B cell (primary cell): Measurements from ENCODE around the gene MRNIP. TPM values are rescaled to one million over a fixed set of nuclear protein-coding genes. Genes with fewer than 3 reads are reported as not detected.
A peak's percentile ranks its signal among the peaks of the same experiment; 100 is the strongest.

Source experiments
- ATAC-seq: fragments of 200-7000 bp; cut with Tn5 transposase; one replicate; pipeline ENCODE4 v1.10.0; 2021; ENCODE audit warnings: low read depth, mild to moderate bottlenecking, moderate number of reproducible peaks, moderate library complexity
- CTCF ChIA-PET: fragments of 350-600 bp; sonication (Branson Sonifier 250); formaldehyde crosslinking; loops from one replicate; lab custom pipeline; 2021; ENCODE audit warnings: antibody characterized with exemption, inconsistent platforms; lab: Charles Lee
- POLR2A ChIA-PET: fragments of 350-600 bp; sonication (Branson Sonifier 250); formaldehyde crosslinking; loops from one replicate; lab custom pipeline; 2021; ENCODE audit warnings: antibody characterized with exemption; lab: Charles Lee
- DNase-seq: peaks from one replicate; pipeline ENCODE4 v3.0.0; 2013
- H2AFZ ChIP-seq: 2 replicates; pipeline ENCODE4 v1.6.1; 2012; ENCODE audit warnings: mild to moderate bottlenecking, low read depth, low read length; ENCODE audit not compliant: insufficient read depth, poor library complexity, severe bottlenecking
- H3K27ac ChIP-seq, 2 donors: 1 replicate in 1 of 2; 2 replicates in 1 of 2; pipeline ENCODE4 v1.5.1; 2012 to 2013; ENCODE audit warnings: low read length in 2 of 2, mild to moderate bottlenecking in 2 of 2, moderate library complexity in 1 of 2
- H3K27me3 ChIP-seq, 4 experiments: fragments of 200-600 bp in 1 of 4; sonication (generic) in 1 of 4; replicated peaks in 1 of 4; 1 replicate in 2 of 4; 2 replicates in 2 of 4; pipeline versions ENCODE4 v1.6.1 to v1.7.0; 2013 to 2016; ENCODE audit warnings: low read length in 3 of 4, mild to moderate bottlenecking in 2 of 4, mixed read lengths in 1 of 4, moderate library complexity in 1 of 4; ENCODE audit not compliant: insufficient read depth in 4 of 4, control insufficient read depth in 3 of 4; ENCODE audit errors: control extremely low read depth in 1 of 4
- H3K36me3 ChIP-seq, 2 experiments: replicated peaks in 1 of 2; 1 replicate in 1 of 2; 2 replicates in 1 of 2; pipeline versions ENCODE4 v1.6.1 to v1.7.1; 2013; ENCODE audit warnings: low read length in 1 of 2; ENCODE audit not compliant: insufficient read depth in 2 of 2, control insufficient read depth in 1 of 2; ENCODE audit errors: control extremely low read depth in 1 of 2, extremely low read depth in 1 of 2
- H3K4me1 ChIP-seq, 2 donors: fragments of 200-600 bp in 1 of 2; sonication (generic) in 1 of 2; 1 replicate in 1 of 2; 2 replicates in 1 of 2; pipeline versions ENCODE4 v1.5.1 to v1.6.1; 2013 to 2017; ENCODE audit warnings: low read length in 2 of 2; ENCODE audit not compliant: control insufficient read depth in 2 of 2, insufficient read depth in 2 of 2
- H3K4me2 ChIP-seq: replicated peaks from 2 replicates; pipeline ENCODE3; 2012; ENCODE audit warnings: mild to moderate bottlenecking, low read depth, low read length; ENCODE audit not compliant: poor library complexity, severe bottlenecking
- H3K4me3 ChIP-seq, 5 experiments: fragments of 200-600 bp in 1 of 5; sonication (generic) in 1 of 5; 1 replicate in 3 of 5; 2 replicates in 2 of 5; pipeline versions ENCODE4 v1.5.1 to v1.7.0; 2011 to 2016; ENCODE audit warnings: low read length in 4 of 5, mild to moderate bottlenecking in 4 of 5, low read depth in 2 of 5, control low read depth in 1 of 5, moderate library complexity in 1 of 5; ENCODE audit not compliant: insufficient read depth in 1 of 5; ENCODE audit errors: control extremely low read depth in 1 of 5, extremely low read depth in 1 of 5
- H3K79me2 ChIP-seq: fragments of 200-600 bp; sonication (generic); one replicate; pipeline ENCODE4 v1.6.0; 2016; ENCODE audit warnings: low read length; ENCODE audit not compliant: control insufficient read depth, insufficient read depth
- H3K9ac ChIP-seq: fragments of 200-600 bp; sonication (generic); 2 replicates; pipeline ENCODE4 v1.6.1; 2017; ENCODE audit warnings: mild to moderate bottlenecking, low read length, moderate library complexity
- H3K9me3 ChIP-seq, 3 donors: one replicate each; pipeline versions ENCODE4 v1.6.1 to v1.7.1; 2013; ENCODE audit warnings: low read length in 2 of 3; ENCODE audit not compliant: control insufficient read depth in 2 of 3, insufficient read depth in 1 of 3; ENCODE audit errors: control extremely low read depth in 1 of 3
- H4K20me1 ChIP-seq: 2 replicates; pipeline ENCODE4 v1.6.0; 2012; ENCODE audit warnings: mild to moderate bottlenecking, low read length; ENCODE audit not compliant: insufficient read depth, control insufficient read depth, poor library complexity, severe bottlenecking
- H3K27ac Mint-ChIP-seq: one replicate; pipeline ENCODE4 v1.8.0; 2021; ENCODE audit warnings: mixed read lengths
- H3K27me3 Mint-ChIP-seq: one replicate; pipeline ENCODE4 v1.8.0; 2021; ENCODE audit warnings: mixed read lengths
- H3K4me1 Mint-ChIP-seq: one replicate; pipeline ENCODE4 v1.8.0; 2021; ENCODE audit warnings: mixed read lengths
- H3K4me3 Mint-ChIP-seq: one replicate; pipeline ENCODE4 v1.8.0; 2021; ENCODE audit warnings: mixed read lengths
- H3K9me3 Mint-ChIP-seq: one replicate; pipeline ENCODE4 v1.8.0; 2022; ENCODE audit warnings: mixed read lengths; ENCODE audit not compliant: insufficient read depth
- CTCF ChIP-seq: fragments of 200-600 bp; IDR thresholded peaks from one replicate; pipeline ENCODE4 v1.8.0; 2022; ENCODE audit warnings: antibody characterized with exemption, mild to moderate bottlenecking
- EZH2 ChIP-seq: IDR thresholded peaks from 2 replicates; pipeline ENCODE4 v1.6.1; 2012; ENCODE audit warnings: borderline replicate concordance, low read depth, mild to moderate bottlenecking, moderate library complexity, low read length; ENCODE audit not compliant: insufficient read depth, poor library complexity, severe bottlenecking
- WGBS: methylation state at CpG from one replicate; pipeline ENCODE4 v1.1.5; 2013; ENCODE audit warnings: missing lambda C conversion rate; ENCODE audit not compliant: insufficient coverage; 5-methylcytosine and 5-hydroxymethylcytosine counted together
- intact Hi-C: fragments of 100-400 bp; cut with micrococcal nuclease; formaldehyde crosslinking; loops from one replicate; pipeline ENCODE4 v1.10.0; 2022
- polyA plus RNA-seq: library from polyadenylated mRNA; depleted of rRNA; stranded (reverse); fragments of >200 nt; gene quantifications from 2 replicates; pipeline ENCODE4 v1.2.3, GENCODE V29; 2012
- total RNA-seq, 2 donors: library from RNA; stranded (reverse); fragments of 120-200 nt in 1 of 2; gene quantifications; 1 replicate in 1 of 2; 2 replicates in 1 of 2; pipeline versions ENCODE4 v1.2.3 to v1.2.4, GENCODE V29; 2013 to 2022

MRNIP gene
- total and polyA plus RNA-seq, 2 donors (not counting 1 experiment from before 2014, with no cell fraction given): 152 to 178 TPM

DNA sequence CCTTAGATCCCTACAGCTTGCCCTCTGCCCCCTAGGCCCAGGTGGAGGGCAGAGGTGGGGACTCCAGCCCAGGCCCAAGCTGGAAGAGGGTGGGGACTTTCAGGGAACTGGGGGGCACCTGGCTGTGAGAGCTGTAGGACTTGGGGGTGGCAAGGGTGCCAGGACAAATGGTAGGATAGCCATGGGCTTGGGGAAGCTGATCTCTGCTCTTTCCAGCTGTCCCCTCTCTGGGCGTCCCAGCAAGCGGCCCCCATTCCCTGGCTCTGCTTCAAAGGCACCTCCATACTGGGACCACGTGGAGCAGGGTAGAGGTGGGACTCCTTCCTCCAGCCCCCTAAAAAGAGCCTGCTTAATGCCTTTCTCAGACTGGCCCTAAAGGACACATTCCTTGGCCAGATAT is 64.4 kb downstream of the MRNIP start:
- CTCF ChIA-PET: interaction anchor here (1.4 to 2.4 kb wide), 2 partner anchors 8 to 31 kb away, joined by 4 to 11 read pairs; no protein-coding TSS in a partner anchor
- H3K27me3 ChIP-seq: no peaks in the 10 kb centered on the region
- intact Hi-C loops: no loop called here
- H3K27ac Mint-ChIP-seq: peak overlapping the region; percentile 77
- POLR2A ChIA-PET: interaction anchor here (0.5 to 1.1 kb wide), 6 partner anchors 11 to 1468 kb away, joined by 3 to 7 read pairs (median 3); partner anchors contain the start of gene MAML1
- 60% methylated on average over 1 of the region's 3 CpGs for WGBS
- ATAC-seq: no peak
- H3K4me2 ChIP-seq: peak overlapping the region; percentile 90
- TF ChIP-seq EZH2 (no peak), CTCF (no peak)
- H3K4me3 ChIP-seq: no peak overlapping the region
- no peak for DNase-seq
- H3K4me1 Mint-ChIP-seq: peaks cover 29% of the 10 kb centered on the region
- no peaks in the 10 kb centered on the region for H3K79me2 ChIP-seq
- no peak overlapping the region for H3K9ac ChIP-seq
- no peak overlapping the region for H3K27ac ChIP-seq
- H3K4me3 Mint-ChIP-seq: peak overlapping the region; percentile 75
- peak overlapping the region; percentile 31 for H2AFZ ChIP-seq
- peaks cover 0 to 13% of the 10 kb centered on the region in 2 experiments for H3K36me3 ChIP-seq
- H3K9me3 Mint-ChIP-seq: no peaks in the 10 kb centered on the region
- no peaks in the 10 kb centered on the region for H3K9me3 ChIP-seq
- H3K27me3 Mint-ChIP-seq: no peaks in the 10 kb centered on the region
- H3K4me1 ChIP-seq: peaks cover 28 to 32% of the 10 kb centered on the region in 2 donors
- H4K20me1 ChIP-seq: peaks cover 5% of the 10 kb centered on the region

DNA sequence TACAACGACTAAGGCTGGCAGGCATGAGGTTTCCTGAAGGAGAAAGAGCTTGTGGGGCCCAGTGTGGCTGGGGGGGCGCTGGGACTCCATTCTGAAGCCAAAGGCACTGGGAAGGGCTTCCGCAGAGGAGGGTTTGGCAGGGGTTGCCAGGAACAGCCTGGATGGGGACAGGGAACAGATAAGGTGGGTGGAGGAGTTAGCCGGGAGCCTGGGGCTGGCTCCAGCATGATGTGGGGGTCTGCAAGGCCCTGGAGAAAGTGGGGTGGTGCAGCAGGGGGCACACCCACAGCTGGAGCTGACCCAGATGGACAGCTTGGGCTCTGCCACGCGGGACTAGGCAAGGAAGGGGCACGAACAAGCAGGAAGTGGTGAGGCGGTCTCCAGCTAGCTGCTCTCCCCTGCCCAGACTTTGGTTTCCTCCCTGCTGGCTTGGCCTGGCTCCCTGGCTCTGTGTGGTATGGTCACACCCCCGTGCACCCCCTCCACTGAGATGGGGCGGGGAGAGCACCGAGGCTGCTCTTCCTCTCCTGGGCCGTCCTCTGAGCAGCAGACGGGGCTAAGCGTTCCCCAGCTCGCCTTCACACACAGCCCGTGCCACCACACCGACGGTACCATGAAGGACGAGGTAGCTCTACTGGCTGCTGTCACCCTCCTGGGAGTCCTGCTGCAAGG is 65.0 kb downstream of the MRNIP start, which contains the start of gene LTC4S:
LTC4S (plus strand) TSS at position 519 of the 672 bp plus-strand sequence; CDS start at position 614, 95 bp downstream.
- 14% methylated on average over 14 of the region's 19 CpGs for WGBS
- H3K9ac ChIP-seq: no peak within 1 kb of the TSS
- ATAC-seq (peak; percentile 34), DNase-seq (peak; percentile 66)
- intact Hi-C loops: no loop called here
- H2AFZ ChIP-seq: peak within 1 kb of the TSS; percentile 31
- H3K27ac ChIP-seq: no peak within 1 kb of the TSS
- no peak within 1 kb of the TSS for H3K4me3 ChIP-seq
- H3K79me2 ChIP-seq: no peaks in the 10 kb centered on the region
- no peaks in the 10 kb centered on the region for H3K27me3 Mint-ChIP-seq
- H3K9me3 ChIP-seq: no peaks in the 10 kb centered on the region
- POLR2A ChIA-PET: interaction anchor here (0.5 to 1.1 kb wide), 7 partner anchors 12 to 1468 kb away, joined by 3 to 7 read pairs (median 3); partner anchors contain the start of gene MAML1
- peaks cover 5% of the 10 kb centered on the region for H4K20me1 ChIP-seq
- H3K4me1 ChIP-seq: peaks cover 28 to 32% of the 10 kb centered on the region in 2 donors
- CTCF ChIA-PET: interaction anchor here (1.4 to 2.4 kb wide), 2 partner anchors 8 to 31 kb away, joined by 4 to 11 read pairs; no protein-coding TSS in a partner anchor
- H3K4me3 Mint-ChIP-seq: peak within 1 kb of the TSS; percentile 75
- H3K4me2 ChIP-seq: peak within 1 kb of the TSS; percentile 90
- peak within 1 kb of the TSS; percentile 77 for H3K27ac Mint-ChIP-seq
- H3K27me3 ChIP-seq: no peaks in the 10 kb centered on the region
- peaks cover 29% of the 10 kb centered on the region for H3K4me1 Mint-ChIP-seq
- H3K9me3 Mint-ChIP-seq: no peaks in the 10 kb centered on the region
- TF ChIP-seq EZH2: no peak
- TF ChIP-seq CTCF: no peak
- peaks cover 0 to 7% of the 10 kb centered on the region in 2 experiments for H3K36me3 ChIP-seq
